ENCODE measurements around the gene ATXN7L3.

Gene ATXN7L3

DNA sequence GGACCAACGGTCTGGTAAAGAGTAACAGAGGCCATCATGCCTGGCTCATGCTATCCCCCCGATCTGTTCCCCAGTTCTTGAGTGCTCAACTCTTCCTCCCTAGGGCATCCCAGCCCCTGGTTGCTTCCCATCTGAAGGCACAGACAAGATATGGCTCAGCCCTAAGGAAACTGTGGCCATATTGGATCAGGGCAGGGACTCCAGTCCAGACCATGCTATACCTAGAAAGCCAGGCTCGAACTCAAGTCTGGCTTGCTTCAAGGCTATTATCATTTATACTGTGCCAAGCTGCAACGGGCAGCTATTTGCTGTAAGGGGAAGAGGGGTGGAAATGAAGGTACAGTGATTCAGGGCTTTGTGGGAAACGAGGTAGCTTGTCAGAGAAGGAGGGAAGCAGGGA lies 17.0 kb upstream of the ATXN7L3 start:
- no peak overlapping the region for H3K4me3 ChIP-seq
- TF ChIP-seq, protein P1, sequence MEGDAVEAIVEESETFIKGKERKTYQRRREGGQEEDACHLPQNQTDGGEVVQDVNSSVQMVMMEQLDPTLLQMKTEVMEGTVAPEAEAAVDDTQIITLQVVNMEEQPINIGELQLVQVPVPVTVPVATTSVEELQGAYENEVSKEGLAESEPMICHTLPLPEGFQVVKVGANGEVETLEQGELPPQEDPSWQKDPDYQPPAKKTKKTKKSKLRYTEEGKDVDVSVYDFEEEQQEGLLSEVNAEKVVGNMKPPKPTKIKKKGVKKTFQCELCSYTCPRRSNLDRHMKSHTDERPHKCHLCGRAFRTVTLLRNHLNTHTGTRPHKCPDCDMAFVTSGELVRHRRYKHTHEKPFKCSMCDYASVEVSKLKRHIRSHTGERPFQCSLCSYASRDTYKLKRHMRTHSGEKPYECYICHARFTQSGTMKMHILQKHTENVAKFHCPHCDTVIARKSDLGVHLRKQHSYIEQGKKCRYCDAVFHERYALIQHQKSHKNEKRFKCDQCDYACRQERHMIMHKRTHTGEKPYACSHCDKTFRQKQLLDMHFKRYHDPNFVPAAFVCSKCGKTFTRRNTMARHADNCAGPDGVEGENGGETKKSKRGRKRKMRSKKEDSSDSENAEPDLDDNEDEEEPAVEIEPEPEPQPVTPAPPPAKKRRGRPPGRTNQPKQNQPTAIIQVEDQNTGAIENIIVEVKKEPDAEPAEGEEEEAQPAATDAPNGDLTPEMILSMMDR (IDR thresholded peaks at IDR 0.05), result no peak
- no peak overlapping the region for H3K27ac ChIP-seq
- DNase-seq (ENCODE audit: low spot score), result no peak

DNA sequence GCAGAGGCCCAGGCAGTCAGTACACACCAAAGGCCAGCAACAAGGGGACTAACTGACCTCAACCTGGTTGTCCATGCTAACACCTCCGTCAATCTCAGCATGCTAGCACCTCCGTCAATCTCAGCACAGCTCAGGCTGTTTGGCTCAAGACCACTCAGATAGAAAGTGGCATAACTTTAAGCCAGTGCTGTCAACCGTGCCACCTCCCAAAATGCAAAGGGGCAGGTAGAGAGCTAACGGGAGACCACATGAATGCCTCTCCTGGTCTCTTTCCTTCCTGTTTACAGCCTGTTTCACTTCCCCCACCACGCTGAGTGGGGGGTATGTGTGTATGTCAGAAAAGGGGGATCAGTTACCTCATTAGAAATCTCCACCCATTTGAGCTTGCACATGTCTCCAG lies 16.5 kb upstream of the ATXN7L3 start:
- no peak for DNase-seq (ENCODE audit: low spot score)
- no peak overlapping the region for H3K4me3 ChIP-seq
- TF ChIP-seq, protein P1 (IDR thresholded peaks at IDR 0.05), result no peak
- no peak overlapping the region for H3K27ac ChIP-seq

DNA sequence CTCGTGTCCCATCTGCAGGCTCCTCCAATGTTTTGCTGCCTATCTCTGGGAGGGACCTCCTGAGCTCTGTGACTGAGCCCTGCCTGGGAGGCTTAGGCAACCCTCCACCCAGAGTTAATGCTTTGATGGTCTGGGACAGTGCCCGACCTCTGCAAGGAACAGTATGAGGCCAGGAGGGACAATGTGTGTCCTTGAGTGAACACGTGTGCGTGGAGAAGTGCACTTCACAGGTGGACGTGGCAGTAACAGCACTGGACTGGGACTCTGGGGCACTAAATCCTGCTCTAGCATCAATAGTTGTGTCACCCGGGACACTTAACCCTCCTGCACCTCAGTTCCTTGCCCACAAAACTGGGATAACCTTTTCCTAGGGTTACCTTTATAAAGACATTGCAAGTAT lies 15.2 kb upstream of the ATXN7L3 start:
- Histone ChIP-seq H3K4me3 (no peak overlapping the region), H3K27ac (no peak overlapping the region)
- no peak for DNase-seq (ENCODE audit: low spot score)
- TF ChIP-seq, protein P1 (IDR thresholded peaks at IDR 0.05), result no peak

DNA sequence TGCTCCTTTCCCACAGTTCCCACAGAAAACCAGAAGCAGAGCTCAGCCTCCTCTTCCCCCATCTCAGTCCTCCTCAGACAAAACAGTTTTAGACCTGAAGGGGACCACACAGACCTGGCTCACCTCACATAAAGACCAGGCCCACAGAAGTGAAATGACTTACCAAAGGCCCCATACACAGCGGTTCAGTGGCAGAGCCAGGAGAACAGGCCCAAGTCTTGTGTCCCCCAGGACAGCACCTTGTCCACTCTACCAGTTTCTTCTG lies 14.5 kb upstream of the ATXN7L3 start:
- DNase-seq (ENCODE audit: low spot score), result no peak
- TF ChIP-seq, protein P1 (IDR thresholded peaks at IDR 0.05), result no peak
- Histone ChIP-seq H3K27ac (no peak overlapping the region), H3K4me3 (no peak overlapping the region)

DNA sequence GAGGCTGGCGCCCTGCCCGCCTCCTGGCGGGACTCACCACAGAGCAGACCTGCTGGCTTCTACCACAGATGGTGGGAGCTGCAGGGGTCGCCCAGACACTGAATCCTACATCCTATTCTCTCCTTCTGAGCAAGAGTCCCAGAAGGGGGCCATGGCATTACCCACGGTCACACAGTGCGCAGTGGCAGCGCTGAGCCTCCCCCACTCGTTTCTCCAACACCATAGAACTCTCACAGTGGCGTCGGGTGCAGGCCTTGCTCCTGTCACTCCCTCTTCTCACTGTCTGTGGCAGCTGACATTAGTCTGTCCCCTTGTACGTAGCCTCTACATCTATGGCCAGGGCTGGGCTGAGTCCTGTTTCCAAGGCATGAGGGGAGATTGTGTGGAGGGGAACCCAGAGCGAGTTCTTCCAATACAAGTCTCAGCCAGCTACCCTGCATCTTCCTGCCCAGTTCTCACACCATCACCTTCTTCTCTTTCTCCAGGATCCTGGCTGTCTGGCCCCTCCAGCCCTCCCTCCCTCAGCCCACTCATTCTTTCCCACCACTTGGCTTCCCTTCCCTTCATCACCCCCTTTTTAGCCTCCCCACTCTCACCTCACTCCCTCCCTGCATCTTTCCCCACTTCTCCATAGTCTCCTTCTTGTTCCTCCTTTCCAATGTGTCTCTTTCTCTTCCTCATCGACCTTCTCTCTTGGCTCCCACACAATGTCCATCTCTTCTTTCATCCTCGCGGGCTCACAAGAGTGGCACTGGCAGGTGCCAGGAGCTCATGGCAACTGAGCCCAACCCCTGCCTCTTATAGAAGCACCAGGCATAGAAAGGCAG lies 13.9 kb upstream of the ATXN7L3 start:
- TF ChIP-seq, protein P1 (IDR thresholded peaks at IDR 0.05), result no peak
- no peak overlapping the region for H3K4me3 ChIP-seq
- H3K27ac ChIP-seq, result no peak overlapping the region
- DNase-seq (ENCODE audit: low spot score), result no peak

DNA sequence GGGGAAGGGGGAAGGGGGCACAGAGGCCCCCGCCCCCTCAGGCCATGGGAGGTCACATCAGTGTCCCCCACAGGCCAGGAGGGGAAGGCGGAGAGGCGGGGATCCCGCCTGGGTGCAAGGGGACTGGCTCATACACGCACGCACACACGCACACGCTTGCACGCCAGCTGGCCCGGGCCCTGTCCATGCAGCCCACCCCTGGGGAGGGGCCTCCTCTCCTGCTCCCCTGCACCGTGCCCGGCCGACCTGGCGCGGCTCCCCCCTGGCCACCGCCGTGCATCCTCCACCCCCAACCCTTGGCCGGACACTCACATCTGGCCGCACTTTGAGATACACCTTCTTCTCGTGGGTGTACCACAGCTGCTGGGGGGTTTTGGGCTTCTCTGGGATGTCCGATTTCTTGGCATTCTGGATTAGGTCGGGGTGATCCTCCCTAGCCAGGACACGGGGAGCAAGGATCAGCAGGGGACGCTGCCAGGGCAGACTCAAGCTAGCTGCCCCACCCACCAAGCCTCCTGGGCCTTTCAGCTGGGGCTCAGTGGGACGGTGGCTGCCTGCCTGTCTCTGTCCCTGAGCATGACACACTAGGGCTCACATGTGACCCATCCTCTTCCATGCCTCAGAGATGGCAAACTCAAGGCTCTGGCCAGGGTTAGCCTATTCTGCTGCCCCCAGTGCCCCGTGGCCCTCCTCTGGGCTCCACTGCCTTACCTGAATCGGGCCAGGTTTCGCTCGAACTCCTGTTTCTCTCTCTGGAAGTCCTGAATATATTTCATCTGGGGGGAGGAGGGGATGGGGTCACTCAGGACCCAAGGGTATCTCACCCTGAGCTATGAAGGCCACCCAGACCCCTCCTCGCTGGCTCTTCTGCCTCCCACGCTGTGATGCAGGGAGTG lies 13.1 kb upstream of the ATXN7L3 start:
- TF ChIP-seq, protein P1 (IDR thresholded peaks at IDR 0.05), result no peak
- DNase-seq (ENCODE audit: low spot score), result no peak
- Histone ChIP-seq H3K27ac (no peak overlapping the region), H3K4me3 (no peak overlapping the region)
